Endodermal cell (in vitro differentiated cells): Measurements from ENCODE around the gene PGK2. TPM values are rescaled to one million over a fixed set of nuclear protein-coding genes. Genes with fewer than 3 reads are reported as not detected.

ENCODE experiments used
- DNase-seq: peaks from one replicate; pipeline ENCODE4 v3.0.0-alpha.2; 2017
- H3K27ac ChIP-seq: 2 replicates; pipeline ENCODE4 v1.5.1; 2013; ENCODE audit warnings: mild to moderate bottlenecking, low read depth, low read length, moderate library complexity
- H3K27me3 ChIP-seq: 2 replicates; pipeline ENCODE4 v1.6.1; 2013; ENCODE audit warnings: mild to moderate bottlenecking, low read length, moderate library complexity; ENCODE audit not compliant: insufficient read depth, control insufficient read depth, poor library complexity, severe bottlenecking
- H3K36me3 ChIP-seq: 2 replicates; pipeline ENCODE4 v1.7.0; 2013; ENCODE audit warnings: mild to moderate bottlenecking, low read length, moderate library complexity; ENCODE audit not compliant: control insufficient read depth, insufficient read depth
- H3K4me1 ChIP-seq: one replicate; pipeline ENCODE4 v1.7.0; 2013; ENCODE audit warnings: low read length; ENCODE audit not compliant: control insufficient read depth, insufficient read depth
- H3K4me3 ChIP-seq: 2 replicates; pipeline ENCODE4 v1.5.1; 2013; ENCODE audit warnings: mild to moderate bottlenecking, low read length, moderate library complexity
- H3K9ac ChIP-seq: 2 replicates; pipeline ENCODE4 v1.6.1; 2013; ENCODE audit warnings: mild to moderate bottlenecking, low read length, moderate library complexity; ENCODE audit not compliant: poor library complexity, severe bottlenecking; ENCODE audit errors: extremely low read depth
- H3K9me3 ChIP-seq: 2 replicates; pipeline ENCODE4 v1.6.1; 2013; ENCODE audit warnings: mild to moderate bottlenecking, low read length, moderate library complexity; ENCODE audit not compliant: control insufficient read depth
- H3K27ac Mint-ChIP-seq: 2 replicates; pipeline ENCODE4 v1.8.0; 2020; ENCODE audit warnings: mixed read lengths
- H3K27me3 Mint-ChIP-seq: 2 replicates; pipeline ENCODE4 v1.8.0; 2021; ENCODE audit warnings: mild to moderate bottlenecking, mixed read lengths; ENCODE audit not compliant: insufficient read depth
- H3K36me3 Mint-ChIP-seq: 2 replicates; pipeline ENCODE4 v1.8.0; 2020; ENCODE audit warnings: low read depth, mixed read lengths
- H3K4me1 Mint-ChIP-seq: 2 replicates; pipeline ENCODE4 v1.8.0; 2020; ENCODE audit warnings: mixed read lengths
- H3K4me3 Mint-ChIP-seq: 2 replicates; pipeline ENCODE4 v1.8.0; 2020; ENCODE audit warnings: mild to moderate bottlenecking, moderate library complexity, mixed read lengths
- H3K9me3 Mint-ChIP-seq: 2 replicates; pipeline ENCODE4 v1.8.0; 2020; ENCODE audit warnings: mild to moderate bottlenecking, mixed read lengths
- WGBS, 2 experiments: methylation state at CpG; one replicate each; pipeline versions ENCODE4 v1.1.5 to v1.1.7; 2013; ENCODE audit warnings: missing lambda C conversion rate in 2 of 2, mixed read lengths in 1 of 2; ENCODE audit not compliant: insufficient coverage in 1 of 2, insufficient read length in 1 of 2; 5-methylcytosine and 5-hydroxymethylcytosine counted together
- total RNA-seq, 2 donors: library from RNA; stranded (reverse); fragmentation: NEBNext Ultra II Directional in 1 of 2; extraction: Animal tissue kit (Norgen Biotek cat#: 25700) in 1 of 2; gene quantifications; 2 replicates in 1 of 2; 3 replicates in 1 of 2; pipeline ENCODE4 v1.2.1, GENCODE V29; 2021
- TF ChIP-seq, protein P1 (sequence below): fragments of 200-600 bp; sonication (generic); conservative IDR thresholded peaks from 2 replicates; pipeline ENCODE4 v1.5.0; 2021; ENCODE audit warnings: antibody characterized with exemption, mild to moderate bottlenecking

PGK2 gene
- total RNA-seq, 2 donors from 2014 or later = not detected

DNA sequence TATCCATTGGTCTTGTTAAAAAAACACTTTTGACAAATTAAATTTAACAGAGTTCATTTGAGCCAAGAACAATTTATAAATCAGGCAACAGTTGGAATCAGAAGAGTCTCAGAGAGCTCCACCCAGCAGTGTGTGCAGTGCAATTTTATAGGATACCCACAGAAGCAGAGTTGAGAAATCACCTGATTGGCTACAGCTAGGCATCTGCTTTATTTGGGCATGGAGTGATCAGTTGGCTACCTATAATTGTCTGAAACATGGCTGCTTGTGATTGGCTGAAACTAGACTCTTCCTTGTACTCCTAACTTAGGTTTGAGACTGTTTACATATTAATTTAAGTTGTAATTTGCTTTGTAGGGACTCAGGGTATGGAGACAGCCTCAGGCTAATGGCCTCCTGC, 12.0 kb downstream of the PGK2 start:
- Histone ChIP-seq H3K27me3 (no peaks in the 10 kb centered on the region), H3K27ac (no peak overlapping the region), H3K36me3 (no peaks in the 10 kb centered on the region), H3K9me3 (peaks cover 17% of the 10 kb centered on the region), H3K4me1 (no peaks in the 10 kb centered on the region), H3K4me3 (no peak overlapping the region), H3K9ac (no peak overlapping the region)
- Mint-ChIP-seq H3K27ac (no peak overlapping the region), H3K27me3 (no peaks in the 10 kb centered on the region), H3K9me3 (peaks cover 11% of the 10 kb centered on the region), H3K36me3 (peaks cover 6% of the 10 kb centered on the region), H3K4me3 (no peak overlapping the region), H3K4me1 (peaks cover 4% of the 10 kb centered on the region)
- TF ChIP-seq, protein P1, sequence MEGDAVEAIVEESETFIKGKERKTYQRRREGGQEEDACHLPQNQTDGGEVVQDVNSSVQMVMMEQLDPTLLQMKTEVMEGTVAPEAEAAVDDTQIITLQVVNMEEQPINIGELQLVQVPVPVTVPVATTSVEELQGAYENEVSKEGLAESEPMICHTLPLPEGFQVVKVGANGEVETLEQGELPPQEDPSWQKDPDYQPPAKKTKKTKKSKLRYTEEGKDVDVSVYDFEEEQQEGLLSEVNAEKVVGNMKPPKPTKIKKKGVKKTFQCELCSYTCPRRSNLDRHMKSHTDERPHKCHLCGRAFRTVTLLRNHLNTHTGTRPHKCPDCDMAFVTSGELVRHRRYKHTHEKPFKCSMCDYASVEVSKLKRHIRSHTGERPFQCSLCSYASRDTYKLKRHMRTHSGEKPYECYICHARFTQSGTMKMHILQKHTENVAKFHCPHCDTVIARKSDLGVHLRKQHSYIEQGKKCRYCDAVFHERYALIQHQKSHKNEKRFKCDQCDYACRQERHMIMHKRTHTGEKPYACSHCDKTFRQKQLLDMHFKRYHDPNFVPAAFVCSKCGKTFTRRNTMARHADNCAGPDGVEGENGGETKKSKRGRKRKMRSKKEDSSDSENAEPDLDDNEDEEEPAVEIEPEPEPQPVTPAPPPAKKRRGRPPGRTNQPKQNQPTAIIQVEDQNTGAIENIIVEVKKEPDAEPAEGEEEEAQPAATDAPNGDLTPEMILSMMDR = no peak
- DNase-seq = no peak

DNA sequence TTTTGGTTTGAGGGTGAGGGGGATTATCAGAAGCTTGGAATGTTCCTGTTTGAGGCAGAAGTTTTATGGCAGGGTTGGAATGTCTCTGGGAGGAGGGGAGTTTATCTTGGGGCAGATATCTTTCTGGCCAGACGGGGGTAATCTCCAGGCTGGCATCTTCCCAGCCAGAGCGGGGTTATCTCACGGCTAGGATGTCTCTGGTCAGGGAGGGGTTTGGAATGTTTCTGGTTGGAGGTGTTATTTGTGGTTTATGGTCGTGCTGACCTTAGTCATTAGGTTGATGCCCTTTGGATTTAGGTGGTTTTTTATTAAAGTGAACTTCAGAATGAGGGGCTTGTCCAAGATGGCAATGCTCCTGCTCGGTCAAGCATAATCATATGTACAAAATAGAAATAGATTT, 14.8 kb downstream of the PGK2 start:
- DNase-seq = no peak
- no peaks in the 10 kb centered on the region for H3K27me3 ChIP-seq
- H3K4me3 ChIP-seq = peak overlapping the region; percentile 18
- H3K9me3 ChIP-seq = peaks cover 17% of the 10 kb centered on the region
- H3K4me1 Mint-ChIP-seq = no peaks in the 10 kb centered on the region
- H3K4me1 ChIP-seq = no peaks in the 10 kb centered on the region
- WGBS, 2 experiments = 42 to 72% methylated on average over 2 to 5 of the region's 5 CpGs
- H3K27ac ChIP-seq = no peak overlapping the region
- no peaks in the 10 kb centered on the region for H3K27me3 Mint-ChIP-seq
- no peak overlapping the region for H3K27ac Mint-ChIP-seq
- TF ChIP-seq, protein P1 = no peak
- peaks cover 11% of the 10 kb centered on the region for H3K9me3 Mint-ChIP-seq
- peaks cover 6% of the 10 kb centered on the region for H3K36me3 Mint-ChIP-seq
- H3K9ac ChIP-seq = no peak overlapping the region
- no peak overlapping the region for H3K4me3 Mint-ChIP-seq
- H3K36me3 ChIP-seq = no peaks in the 10 kb centered on the region

DNA sequence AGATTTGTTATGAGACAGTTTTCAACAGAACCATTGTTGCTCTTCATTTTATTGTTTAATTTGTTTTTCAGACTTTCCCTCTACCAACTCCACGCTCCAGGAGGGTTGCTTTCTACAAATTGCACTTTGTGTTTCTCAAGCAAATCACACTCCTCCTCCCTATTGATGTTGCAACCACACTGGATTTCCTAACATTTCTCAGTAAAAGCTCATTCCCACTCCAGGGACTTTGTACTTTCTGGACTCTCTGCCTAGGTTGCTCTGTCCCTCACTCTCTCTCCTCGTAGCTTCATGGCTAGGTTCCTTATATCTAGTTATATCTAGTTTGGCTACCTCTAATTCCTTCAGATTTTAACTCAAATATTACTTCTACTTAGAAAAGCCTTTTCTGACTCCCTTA, 20.3 kb downstream of the PGK2 start:
- H3K27me3 ChIP-seq = no peaks in the 10 kb centered on the region
- DNase-seq = no peak
- 85 to 100% methylated on average over 2 of the region's 2 CpGs for WGBS, 2 experiments
- no peak overlapping the region for H3K4me3 ChIP-seq
- peaks cover 4% of the 10 kb centered on the region for H3K9me3 ChIP-seq
- no peaks in the 10 kb centered on the region for H3K36me3 ChIP-seq
- H3K4me3 Mint-ChIP-seq = no peak overlapping the region
- no peaks in the 10 kb centered on the region for H3K4me1 ChIP-seq
- no peaks in the 10 kb centered on the region for H3K4me1 Mint-ChIP-seq
- H3K36me3 Mint-ChIP-seq = no peaks in the 10 kb centered on the region
- no peak overlapping the region for H3K27ac Mint-ChIP-seq
- TF ChIP-seq, protein P1 = no peak
- H3K9me3 Mint-ChIP-seq = peaks cover under 1% of the 10 kb centered on the region
- H3K27me3 Mint-ChIP-seq = no peaks in the 10 kb centered on the region
- H3K27ac ChIP-seq = no peak overlapping the region
- H3K9ac ChIP-seq = no peak overlapping the region
